GM19035 (cell line): ENCODE results near the gene SMYD3.

Experiments
- ATAC-seq: cut with Tn5 transposase; IDR thresholded peaks from one replicate; pipeline ENCODE4 v1.9.1; 2021; ENCODE audit not compliant: unreplicated experiment

SMYD3 gene

DNA sequence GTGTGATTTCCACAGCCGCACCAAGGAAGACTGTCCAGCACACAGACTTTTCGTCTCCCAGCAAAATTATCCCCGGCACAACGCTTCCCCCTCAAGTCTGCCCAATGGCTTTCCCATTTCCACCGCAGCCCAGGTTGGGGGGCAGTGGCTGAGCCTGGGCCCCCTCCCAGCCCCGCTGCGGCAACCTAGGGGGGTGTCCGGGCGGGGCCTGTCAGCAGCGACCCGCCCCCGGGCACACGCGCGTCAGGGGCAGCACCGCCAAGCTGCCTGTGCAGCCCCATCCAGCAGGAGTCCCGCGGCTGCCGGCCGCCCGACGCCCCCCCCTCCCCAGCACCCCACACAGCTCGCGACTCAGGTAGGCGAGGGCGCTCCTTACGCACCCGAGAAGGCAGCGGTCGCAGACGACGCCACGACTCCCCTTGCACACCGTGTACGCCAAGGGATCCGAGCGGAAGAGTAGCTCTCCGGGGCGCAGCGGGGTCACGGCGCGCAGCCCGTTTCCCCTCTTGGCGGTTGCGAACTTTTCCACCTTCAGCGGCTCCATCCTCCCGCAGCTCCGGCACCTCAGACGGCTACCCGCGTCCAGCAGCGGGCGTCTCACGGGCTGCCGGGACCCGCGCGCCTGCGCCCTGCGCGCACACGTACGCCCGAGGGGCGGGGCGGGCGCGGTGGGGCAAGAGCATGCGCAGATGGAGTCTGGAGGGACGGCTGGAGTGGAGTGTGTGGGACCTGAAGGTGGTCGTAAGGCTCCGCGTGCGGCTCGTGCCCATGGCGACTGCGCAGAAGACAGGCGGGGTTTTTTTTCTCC lies at the start of gene SMYD3:
Gene SMYD3, minus strand, starts transcription at position 606 of the 808 bp plus-strand sequence.
- ATAC-seq: peak; percentile 95

DNA sequence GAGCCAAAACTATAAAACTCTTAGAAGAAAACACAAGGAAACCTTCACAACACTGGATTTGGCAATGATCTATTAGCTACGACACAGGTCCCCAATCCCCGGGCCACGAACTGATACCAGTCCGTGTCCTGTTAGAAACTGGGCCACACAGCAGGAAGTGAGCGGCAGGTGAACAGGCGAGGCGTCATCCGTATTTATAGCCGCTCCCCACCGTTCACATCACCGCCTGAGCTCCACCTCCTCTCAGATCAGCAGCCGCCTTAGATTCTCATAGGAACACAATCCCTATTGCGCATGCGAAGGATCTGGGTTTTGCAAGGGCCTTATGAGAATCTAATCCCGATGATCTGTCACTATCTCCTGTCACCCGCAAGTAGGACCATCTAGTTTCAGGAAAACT lies 47.1 kb upstream of the SMYD3 start:
- no peak for ATAC-seq

DNA sequence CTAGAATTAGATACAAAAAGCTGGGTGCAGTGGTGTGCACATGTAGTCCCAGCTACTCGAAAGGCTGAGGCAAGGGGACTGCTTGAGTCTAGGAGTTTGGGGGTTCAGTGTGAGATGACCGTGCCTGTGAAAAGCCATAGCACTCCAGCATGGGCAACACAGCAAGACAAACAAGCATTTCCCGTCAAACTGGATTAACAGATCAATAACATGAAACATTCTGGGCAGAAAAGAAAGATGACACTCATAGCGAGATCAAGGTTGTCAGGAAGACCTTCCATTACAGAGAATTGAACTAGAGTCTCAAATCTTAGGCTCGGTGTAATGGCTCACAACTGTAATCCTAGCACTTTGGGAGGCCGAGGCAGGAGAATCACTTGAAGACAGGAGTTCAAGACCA lies 45.0 kb upstream of the SMYD3 start:
- ATAC-seq: no peak

DNA sequence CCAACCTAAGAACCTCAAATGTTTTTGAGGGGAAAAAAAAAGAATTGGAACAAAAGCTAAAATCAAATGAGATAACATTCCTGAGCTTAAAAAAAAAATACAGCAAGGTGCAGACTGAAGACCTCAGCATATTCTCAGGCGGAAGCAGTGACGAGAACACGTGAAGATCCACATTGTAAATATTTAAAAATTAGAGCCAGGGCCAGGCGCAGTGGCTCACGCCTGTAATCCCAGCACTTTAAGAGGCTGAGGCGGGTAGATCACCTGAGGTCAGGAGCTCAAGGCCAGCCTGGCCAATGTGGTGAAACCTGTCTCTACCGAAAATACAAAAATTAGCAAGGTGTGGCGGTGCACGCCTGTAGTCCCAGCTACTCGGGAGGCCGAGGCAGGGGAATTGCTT lies 43.3 kb upstream of the SMYD3 start:
- ATAC-seq: no peak

DNA sequence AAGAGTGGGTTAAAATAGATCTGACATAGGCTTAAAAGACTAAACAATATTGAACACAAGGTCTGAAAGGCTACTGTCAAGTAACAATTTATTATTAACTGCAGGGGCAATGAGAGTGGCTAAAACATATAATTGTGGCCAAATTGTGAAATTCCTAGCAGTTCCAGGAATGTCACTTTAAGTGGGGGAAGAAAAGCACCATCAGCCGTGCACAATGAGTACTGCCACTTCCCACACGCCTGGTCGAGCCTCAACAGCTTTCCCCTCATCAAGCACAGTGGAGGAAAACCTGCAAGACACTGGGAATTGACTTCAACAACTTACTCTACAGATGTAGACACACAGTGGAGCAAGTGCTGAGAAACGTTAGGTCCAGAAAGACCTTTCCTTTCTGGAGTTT lies 42.6 kb upstream of the SMYD3 start:
- ATAC-seq: no peak

DNA sequence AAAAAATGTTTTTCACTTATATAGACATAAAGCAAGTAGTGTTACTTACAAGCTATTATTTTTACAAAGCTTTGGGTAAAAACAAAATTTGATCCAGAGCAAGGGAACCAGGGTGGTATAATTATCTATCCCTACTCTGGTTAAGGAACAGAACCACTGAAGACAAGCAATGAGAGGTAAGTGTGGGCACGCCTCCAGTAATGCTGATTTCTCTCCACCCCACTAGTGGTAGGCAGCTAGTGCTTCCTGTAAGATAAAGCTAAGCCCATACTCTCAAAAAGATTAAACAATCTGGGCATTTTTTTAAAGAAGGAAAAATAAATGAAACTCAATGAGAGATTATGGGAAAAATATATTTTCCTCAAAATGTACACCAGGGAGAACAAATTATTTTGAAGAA lies 36.9 kb upstream of the SMYD3 start:
- no peak for ATAC-seq

DNA sequence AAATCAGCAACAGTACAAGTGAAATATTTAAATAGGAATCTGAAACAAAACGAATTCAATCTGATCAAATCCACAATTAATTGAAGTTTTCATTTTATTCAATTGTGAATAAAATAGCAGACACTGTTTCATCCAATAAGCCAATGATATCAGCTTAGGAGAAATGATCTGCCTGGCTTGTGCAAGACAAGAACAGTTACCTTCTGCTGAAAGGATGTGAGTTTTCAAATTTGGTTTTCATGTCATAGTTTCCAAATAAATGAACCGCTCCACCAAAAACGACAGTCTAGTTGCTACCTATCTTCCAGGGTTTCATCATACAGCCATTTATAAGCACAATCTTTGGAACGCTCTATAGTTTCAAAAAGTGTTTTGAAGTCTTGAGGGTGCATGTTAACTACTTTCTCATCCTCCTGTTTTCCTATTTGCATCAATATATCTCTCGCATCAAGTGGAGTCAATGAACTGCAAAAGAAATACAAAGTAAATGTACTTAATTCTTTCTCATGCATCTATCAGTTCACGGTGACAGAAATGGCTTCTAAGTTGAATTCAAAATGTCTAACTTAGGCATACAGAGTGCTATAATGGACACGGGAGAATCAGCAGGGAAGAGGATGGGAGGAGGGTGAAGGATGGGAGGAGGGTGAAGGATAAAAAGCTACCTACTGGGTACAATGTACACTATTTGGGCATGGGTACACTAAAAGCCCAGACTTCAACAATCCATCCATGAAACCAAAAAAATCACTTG lies 33.8 kb upstream of the SMYD3 start:
- no peak for ATAC-seq

DNA sequence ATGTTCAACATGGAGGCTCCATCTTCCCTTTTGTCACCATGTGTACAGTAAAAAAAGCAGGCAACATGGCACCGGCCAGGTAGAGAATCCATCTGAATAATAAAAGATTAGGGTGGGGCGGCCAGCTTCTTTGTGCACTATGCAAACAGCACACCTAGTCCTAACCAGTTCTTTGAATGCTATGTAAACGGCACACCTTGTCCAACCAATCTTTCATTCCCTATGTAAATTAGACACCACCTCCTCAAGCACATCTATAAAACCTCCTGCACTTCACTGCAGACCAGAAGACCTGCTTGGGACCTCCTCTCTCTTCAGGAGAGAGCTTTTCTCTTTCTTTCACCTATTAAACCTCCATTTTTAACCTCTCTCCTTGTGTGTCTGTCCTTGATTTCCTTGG lies 30.8 kb upstream of the SMYD3 start:
- ATAC-seq: no peak

DNA sequence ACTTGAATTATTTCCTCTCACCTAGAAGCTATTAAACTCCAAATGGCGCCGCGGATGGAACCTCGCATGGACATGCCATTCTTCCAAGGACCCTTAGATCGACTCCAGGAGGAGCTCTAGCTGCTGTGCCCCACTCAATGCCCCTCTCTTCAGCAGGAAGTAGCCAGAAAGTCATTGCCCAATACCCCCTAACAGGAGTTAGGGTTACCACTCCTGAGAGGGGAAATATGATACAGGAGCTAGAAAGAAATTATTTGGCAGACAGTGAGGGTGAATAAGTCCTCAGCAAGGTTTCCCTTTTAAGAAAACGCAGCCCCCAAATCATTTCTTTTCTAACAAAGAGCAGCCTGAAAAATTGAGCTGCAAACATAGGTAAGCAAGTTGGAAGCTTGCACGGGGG lies 30.4 kb upstream of the SMYD3 start:
- no peak for ATAC-seq

DNA sequence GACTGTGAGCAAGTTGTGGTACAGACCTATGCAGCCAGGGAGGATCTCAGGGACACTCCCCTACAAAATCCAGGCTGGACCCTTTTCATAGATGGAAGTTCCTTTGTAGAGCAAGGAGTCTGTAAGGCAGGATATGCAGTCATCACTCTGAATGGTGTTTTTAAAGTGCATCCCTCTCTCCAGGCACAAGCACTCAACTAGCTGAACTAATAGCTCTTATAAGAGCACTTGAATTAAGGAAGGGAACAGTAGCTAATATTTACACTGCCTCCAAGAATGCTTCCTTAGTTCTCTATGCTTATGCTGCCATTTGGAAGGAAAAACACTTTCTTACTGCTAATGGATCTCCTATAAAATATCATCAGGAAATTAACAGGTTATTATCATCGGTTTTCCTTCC lies 27.0 kb upstream of the SMYD3 start:
- no peak for ATAC-seq

DNA sequence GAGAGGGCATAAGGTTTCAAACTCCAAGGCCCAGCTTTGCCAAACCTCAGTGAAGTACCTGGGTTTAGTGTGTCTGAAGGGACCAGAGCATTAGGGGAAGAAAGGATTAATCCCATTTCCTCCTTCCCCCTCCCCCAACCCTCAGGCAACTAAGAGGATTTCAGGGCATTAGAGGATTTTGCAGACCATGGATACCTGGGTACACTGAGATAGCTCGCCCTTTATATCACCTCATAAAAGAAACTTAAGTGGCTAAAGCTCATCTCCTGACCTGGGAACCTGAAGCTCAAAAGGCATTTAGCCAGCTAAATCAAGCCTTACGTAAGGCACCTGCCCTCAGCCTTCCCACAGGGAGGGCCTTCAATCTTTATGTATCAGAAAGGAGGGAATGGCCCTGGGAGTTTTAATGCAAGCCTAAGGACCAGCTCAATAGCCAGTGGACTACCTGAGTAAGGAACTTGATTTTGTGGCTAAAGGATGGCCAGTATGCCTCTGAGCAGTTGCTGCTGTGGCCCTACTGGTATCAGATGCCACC lies 26.4 kb upstream of the SMYD3 start:
- no peak for ATAC-seq

DNA sequence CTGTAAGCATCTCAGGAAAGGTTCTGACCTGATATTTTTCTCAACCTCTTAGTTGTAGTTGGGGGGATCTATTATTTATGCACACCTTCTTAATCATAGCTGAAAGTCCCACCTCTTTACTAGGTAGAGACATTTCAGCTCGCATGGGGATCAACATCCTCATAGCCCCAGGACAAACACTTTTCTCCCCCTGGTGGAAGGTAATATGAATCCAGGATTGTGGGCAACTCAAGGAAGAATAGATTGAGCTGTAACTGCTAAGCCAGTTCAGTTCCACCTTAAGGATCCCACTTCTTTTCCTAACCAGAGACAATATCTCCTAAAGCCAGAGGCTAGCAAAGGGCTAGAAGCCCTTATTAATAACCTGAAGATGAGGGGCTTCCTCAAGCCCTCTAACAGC lies 25.4 kb upstream of the SMYD3 start:
- ATAC-seq: no peak

DNA sequence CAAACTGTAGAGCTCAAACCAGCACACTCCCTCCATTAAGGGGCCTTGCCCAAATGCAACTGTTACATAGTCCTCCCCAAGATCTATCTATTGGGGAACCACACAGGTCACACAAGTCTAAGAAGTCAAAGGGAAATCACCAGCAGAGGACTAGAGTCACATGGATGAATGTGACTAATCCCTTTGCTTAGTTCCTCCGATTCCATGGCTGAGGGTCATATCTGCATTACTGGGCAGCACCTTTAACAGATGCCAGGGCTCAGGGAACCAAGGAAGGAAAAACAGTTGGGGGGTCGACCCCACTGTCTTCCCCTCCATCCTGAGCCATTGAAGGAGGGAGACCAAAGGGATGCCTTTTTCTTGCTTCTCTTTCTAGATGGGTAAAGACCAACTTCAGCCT lies 23.4 kb upstream of the SMYD3 start:
- no peak for ATAC-seq

DNA sequence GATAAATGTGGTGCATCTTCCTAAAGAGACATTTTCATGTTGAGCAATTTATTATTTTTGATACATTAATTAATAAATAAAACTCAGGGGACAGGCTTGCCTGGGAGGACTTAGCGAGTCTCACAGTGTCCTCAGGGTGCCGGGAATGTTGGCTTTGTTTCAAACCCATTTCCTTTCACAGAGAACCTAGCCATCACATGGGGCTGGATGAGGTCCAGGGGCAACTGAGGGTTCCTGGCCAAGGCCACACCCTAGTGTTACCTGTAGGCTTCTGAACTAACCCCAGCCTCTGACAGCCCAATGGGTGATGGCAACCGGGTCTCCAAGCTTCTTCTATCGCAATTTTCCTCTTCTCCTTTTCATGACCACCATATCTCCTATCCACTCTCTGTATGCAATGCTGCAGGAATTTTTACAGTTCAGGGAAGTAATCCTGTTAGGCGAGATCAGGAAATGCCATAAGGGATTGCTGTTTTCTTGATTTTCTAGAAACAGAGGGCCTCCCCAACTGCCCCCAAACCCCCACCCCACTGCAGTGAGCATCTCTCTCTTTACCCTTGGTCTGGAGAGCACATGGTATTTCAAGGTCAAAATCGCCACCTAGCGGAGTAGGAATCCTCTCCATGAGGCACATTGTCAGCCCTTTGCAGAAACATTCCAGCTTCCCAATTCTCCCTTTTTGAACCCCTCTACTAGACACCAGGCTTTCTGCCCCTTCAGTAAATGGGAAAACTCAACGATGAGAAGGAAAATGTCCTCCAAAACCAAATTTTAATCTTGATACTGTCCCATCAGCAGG lies 22.1 kb upstream of the SMYD3 start:
- no peak for ATAC-seq

DNA sequence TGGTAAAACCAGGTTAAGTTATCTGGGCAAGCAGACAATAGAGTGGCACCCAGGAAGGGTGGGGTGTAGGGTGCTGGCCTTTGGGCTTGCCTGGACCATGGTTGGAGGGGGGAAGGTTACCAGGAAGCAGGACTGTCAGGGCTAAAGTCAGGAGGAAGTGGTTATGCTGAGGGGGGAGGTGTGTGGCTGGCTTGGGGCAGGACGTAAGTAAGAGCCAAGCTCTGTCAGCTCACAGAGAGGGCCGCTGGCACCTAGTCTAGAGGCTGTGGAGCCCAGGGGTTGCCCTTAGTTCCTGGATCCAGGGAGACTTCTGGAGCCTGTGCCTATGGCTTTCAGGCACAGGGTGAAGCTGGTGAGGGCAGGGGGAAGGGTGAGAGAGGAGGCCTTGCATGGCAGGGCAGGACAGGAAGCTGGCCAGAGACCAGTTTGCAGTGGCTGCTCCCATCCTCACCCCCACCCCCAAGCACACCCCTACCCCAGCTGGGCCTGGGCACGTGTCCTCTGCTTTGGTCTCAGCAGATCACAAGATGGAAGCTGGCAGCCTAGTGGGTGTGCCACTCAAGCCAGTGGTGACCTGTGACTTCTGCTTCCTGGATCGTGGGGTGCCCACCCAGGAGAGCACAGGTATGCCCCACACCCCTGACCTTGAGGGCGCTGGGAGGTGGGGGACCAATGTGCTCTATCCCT lies 20.5 kb upstream of the SMYD3 start:
- peak; percentile 77 for ATAC-seq

DNA sequence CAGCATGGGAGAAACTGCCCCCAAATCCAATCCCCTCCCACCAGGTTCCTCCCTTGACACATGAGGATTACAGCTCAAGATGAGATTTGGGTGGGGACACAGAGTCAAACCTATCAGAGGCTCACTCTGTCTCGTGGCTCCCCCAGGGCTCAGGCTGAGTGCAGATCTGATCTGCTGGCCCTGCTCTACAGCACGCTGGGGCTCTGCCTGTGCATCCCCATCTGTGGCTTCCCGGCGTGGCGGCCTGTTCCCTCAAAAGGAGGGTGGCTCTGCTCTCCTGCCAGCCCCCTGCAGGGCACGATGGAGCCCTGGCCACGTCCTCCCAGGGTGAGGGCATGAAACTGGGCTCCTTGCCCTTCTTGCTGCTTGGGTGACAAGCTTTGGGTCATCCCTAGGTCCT lies 19.8 kb upstream of the SMYD3 start:
- ATAC-seq: no peak

DNA sequence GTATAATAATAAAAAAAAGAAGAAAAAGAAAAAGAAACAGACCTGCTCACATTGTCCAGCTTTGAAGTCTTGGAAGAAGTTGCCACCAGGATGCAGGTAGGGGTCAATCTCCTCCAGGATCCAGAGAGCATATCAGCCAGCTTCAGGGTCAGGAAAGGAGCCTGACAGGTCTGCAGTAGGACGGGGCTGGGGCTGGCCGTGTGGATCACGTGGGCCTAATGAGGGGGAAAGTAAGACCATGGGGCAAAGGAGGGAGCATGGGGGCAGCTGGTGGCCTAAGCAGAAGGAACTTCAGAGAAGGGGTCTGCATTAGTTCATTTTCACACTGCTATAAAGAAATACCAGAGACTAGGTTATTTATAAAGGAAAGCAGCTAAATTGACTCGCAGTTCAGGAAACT lies 19.3 kb upstream of the SMYD3 start:
- ATAC-seq: no peak

DNA sequence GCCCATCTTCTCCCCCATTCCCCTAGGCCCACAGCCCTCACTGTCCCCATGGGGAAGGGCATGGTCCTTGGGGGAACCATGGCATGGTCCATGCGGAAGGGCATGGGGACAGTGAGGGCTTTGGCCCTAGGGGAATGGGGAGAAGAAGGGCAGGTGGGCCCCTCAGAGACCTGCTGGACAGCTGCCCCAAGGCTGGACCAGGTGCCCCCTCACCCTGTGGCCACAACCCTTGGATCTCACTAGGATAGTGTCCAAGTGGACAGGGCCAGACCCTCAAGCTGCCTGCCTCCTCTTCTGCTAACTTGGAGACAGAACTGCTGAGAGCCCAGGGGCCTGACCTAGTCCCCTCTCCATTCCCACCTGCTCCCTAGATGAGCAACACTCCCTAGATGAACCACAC lies 12.4 kb upstream of the SMYD3 start:
- no peak for ATAC-seq

DNA sequence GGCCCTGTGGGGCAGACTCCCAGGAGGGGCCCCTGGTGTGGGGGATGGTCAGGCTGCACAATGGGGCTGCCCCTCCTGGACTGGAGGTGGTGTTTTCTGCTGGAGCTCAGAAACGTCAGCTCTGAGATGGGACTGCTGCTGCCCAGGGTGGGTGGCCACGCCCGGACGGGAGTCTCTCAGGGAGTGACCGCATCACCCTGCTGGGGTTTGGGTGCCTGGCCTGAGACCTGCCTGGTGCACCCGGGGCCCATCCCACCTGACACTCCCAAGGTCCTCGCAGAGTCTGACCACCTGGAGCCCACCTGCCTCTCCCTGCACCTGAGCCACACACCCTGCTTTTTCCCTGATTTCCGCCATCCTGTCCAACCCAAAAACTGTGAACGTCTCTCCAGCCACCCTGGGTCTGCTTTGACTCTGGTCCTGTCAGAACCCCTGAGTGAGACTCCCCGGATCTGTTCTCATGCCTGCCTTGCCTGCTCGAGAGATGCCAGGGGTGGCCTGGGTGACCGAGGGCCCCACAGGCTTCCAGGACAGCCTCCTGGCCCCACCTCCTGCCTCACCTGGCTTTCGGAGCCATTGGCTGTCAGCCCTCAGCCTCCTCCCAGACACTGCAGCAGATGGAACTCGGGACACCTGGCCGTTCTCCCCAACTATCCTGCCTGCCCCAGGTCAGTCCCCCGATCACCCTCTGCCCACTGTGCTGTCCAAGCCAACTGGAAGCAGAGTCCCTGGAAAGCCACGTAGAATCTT lies 11.6 kb upstream of the SMYD3 start:
- ATAC-seq: no peak

DNA sequence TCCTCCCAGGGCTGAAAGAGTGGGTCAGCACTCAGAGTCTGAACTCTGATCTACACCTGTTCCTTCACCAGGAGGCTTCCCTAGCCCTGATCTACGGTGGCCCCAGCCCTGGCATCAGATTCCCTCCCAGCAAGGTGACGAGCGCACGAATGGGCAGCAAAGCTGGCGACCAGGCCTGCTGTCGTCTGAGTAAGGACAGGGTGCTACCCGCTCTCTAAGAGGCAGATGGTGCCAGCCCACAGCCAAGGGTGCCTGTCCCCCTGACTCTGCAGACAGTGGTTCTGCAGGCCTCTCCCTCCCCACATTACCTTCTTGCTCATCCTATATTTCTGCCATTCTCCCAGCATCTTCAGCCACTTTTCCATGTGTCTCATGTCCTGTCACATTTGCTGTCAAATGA lies 10.3 kb upstream of the SMYD3 start:
- ATAC-seq: no peak
